GM21619 (cell line): ENCODE data around the gene IL20.

Experiments
- ATAC-seq: cut with Tn5 transposase; IDR thresholded peaks from one replicate; pipeline ENCODE4 v1.9.1; 2021; ENCODE audit not compliant: unreplicated experiment

IL20 gene

GRCh38 chr1:206900149-206900548, 34.7 kb downstream of the IL20 start:
- no peak for ATAC-seq

GRCh38 chr1:206901944-206902343, 36.5 kb downstream of the IL20 start:
- ATAC-seq: no peak

GRCh38 chr1:206902702-206903101, 37.3 kb downstream of the IL20 start:
- ATAC-seq: no peak

- no peak for ATAC-seq
Observed at GRCh38 chr1:206903687-206904086, 38.3 kb downstream of the IL20 start.

- ATAC-seq: no peak
Observed at GRCh38 chr1:206904423-206905142, 39.2 kb downstream of the IL20 start.

- peak; percentile 78 for ATAC-seq
Observed at GRCh38 chr1:206905295-206906164, 40.1 kb downstream of the IL20 start.

- no peak for ATAC-seq
Observed at GRCh38 chr1:206907304-206907991, 42.0 kb downstream of the IL20 start.

GRCh38 chr1:206908038-206908437, 42.6 kb downstream of the IL20 start:
- ATAC-seq: no peak

- ATAC-seq: no peak
Observed at GRCh38 chr1:206909161-206909882, 43.9 kb downstream of the IL20 start.

- ATAC-seq: no peak
Observed at GRCh38 chr1:206909883-206910318, 44.5 kb downstream of the IL20 start.

- ATAC-seq: no peak
Observed at GRCh38 chr1:206911064-206911663, 45.7 kb downstream of the IL20 start.

GRCh38 chr1:206912445-206913095, 47.1 kb downstream of the IL20 start:
- no peak for ATAC-seq

- no peak for ATAC-seq
Observed at GRCh38 chr1:206913766-206914537, 48.5 kb downstream of the IL20 start.

GRCh38 chr1:206915030-206915735, 49.8 kb downstream of the IL20 start:
- no peak for ATAC-seq

- ATAC-seq: no peak
Observed at GRCh38 chr1:206916000-206916709, 50.7 kb downstream of the IL20 start.

- no peak for ATAC-seq
Observed at GRCh38 chr1:206918076-206918475, 52.7 kb downstream of the IL20 start.
